ENCODE measurements around the gene R3HDM4. TPM values are rescaled to one million over a fixed set of nuclear protein-coding genes. Genes with fewer than 3 reads are reported as not detected.

The R3HDM4 gene
- total and polyA plus RNA-seq, 9 of the 15 experiments (the other 6 are each of a cell fraction or from before 2014, with no cell fraction given), result 3.2 to 154 (median 59.0) TPM

DNA sequence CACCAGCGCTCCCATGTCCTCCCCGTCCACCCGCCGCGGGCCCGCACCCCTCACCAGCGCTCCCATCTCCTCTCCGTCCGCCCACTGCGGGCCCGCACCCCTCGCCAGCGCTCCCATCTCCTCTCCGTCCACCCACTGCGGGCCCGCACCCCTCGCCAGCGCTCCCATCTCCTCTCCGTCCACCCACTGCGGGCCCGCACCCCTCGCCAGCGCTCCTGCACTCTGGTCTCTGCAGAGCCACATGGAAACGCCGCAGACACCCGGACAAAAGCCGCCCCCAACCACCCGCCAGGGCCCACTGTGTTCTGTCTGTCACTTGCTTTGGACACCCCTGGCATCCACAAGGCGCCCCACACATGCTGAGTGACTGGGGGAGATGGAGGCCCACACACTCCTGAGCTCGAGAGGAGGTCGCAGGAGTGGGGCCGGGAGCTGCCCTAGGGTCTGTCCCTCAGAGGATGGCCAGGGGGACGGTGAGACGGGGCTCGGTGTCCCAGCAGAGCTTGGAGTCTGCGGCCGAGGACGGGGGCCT lies 46.2 kb downstream of the R3HDM4 start (continued):
- no peak for TF ChIP-seq TEAD2 (tag; IDR thresholded peaks at IDR 0.05)
- TF ChIP-seq SUPT5H (IDR thresholded peaks at IDR 0.05), result no peak
- TF ChIP-seq KLF1 (tag; IDR thresholded peaks at IDR 0.05), result no peak
- peak; percentile 58; the same call in 1 of the 2 replicates for TF ChIP-seq HNRNPL (IDR thresholded peaks at IDR 0.05; ENCODE audit: low read depth, low read length)
- TF ChIP-seq IFI16 (CRISPR knock-in tag; IDR thresholded peaks at IDR 0.05), result no peak
- TF ChIP-seq, protein P1, sequence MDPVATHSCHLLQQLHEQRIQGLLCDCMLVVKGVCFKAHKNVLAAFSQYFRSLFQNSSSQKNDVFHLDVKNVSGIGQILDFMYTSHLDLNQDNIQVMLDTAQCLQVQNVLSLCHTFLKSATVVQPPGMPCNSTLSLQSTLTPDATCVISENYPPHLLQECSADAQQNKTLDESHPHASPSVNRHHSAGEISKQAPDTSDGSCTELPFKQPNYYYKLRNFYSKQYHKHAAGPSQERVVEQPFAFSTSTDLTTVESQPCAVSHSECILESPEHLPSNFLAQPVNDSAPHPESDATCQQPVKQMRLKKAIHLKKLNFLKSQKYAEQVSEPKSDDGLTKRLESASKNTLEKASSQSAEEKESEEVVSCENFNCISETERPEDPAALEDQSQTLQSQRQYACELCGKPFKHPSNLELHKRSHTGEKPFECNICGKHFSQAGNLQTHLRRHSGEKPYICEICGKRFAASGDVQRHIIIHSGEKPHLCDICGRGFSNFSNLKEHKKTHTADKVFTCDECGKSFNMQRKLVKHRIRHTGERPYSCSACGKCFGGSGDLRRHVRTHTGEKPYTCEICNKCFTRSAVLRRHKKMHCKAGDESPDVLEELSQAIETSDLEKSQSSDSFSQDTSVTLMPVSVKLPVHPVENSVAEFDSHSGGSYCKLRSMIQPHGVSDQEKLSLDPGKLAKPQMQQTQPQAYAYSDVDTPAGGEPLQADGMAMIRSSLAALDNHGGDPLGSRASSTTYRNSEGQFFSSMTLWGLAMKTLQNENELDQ (CRISPR knock-in tag; IDR thresholded peaks at IDR 0.05; ENCODE audit: borderline replicate concordance), result no peak
- no peak for TF ChIP-seq ZNF197 (CRISPR knock-in tag; IDR thresholded peaks at IDR 0.05; ENCODE audit: low read depth)
- no peak for TF ChIP-seq KAT7 (CRISPR knock-in tag; IDR thresholded peaks at IDR 0.05; ENCODE audit: borderline replicate concordance)
- no peak for TF ChIP-seq ELF2 (CRISPR knock-in tag; IDR thresholded peaks at IDR 0.05)
- TF ChIP-seq RUNX1 (IDR thresholded peaks at IDR 0.05; ENCODE audit: low read depth), result no peak
- no peak for TF ChIP-seq SMARCA5 (IDR thresholded peaks at IDR 0.05)
- no peak for TF ChIP-seq MEF2A (IDR thresholded peaks at IDR 0.05; ENCODE audit: control insufficient read depth, low read depth, low read length)
- no peak for TF ChIP-seq ZNF175 (CRISPR knock-in tag; IDR thresholded peaks at IDR 0.05; ENCODE audit: low read depth)

Data from K562 (cell line).